ENCODE measurements around the gene MFAP4.

DNA sequence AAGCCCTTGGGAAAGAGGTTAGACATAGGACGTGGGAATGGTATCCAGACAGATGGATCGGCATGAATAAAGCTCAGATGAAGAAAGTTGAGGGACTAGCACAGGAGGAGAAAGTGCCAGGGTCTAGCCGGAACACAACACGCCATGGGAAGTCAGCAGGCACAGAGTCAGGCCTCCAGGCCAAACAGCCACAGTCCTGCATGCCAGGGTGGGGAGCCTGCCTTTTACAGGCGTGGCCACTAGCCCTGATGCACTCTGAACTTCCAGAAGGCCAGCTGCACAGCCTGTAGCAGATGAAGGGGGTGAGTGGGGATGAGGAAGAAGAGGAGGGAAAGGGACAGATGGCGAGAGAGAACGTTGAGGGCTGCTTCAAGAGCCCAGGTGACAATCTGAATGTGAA is 29.6 kb downstream of the MFAP4 start:
- TF ChIP-seq, protein P1, sequence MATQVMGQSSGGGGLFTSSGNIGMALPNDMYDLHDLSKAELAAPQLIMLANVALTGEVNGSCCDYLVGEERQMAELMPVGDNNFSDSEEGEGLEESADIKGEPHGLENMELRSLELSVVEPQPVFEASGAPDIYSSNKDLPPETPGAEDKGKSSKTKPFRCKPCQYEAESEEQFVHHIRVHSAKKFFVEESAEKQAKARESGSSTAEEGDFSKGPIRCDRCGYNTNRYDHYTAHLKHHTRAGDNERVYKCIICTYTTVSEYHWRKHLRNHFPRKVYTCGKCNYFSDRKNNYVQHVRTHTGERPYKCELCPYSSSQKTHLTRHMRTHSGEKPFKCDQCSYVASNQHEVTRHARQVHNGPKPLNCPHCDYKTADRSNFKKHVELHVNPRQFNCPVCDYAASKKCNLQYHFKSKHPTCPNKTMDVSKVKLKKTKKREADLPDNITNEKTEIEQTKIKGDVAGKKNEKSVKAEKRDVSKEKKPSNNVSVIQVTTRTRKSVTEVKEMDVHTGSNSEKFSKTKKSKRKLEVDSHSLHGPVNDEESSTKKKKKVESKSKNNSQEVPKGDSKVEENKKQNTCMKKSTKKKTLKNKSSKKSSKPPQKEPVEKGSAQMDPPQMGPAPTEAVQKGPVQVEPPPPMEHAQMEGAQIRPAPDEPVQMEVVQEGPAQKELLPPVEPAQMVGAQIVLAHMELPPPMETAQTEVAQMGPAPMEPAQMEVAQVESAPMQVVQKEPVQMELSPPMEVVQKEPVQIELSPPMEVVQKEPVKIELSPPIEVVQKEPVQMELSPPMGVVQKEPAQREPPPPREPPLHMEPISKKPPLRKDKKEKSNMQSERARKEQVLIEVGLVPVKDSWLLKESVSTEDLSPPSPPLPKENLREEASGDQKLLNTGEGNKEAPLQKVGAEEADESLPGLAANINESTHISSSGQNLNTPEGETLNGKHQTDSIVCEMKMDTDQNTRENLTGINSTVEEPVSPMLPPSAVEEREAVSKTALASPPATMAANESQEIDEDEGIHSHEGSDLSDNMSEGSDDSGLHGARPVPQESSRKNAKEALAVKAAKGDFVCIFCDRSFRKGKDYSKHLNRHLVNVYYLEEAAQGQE (IDR thresholded peaks at IDR 0.05; ENCODE audit: insufficient replicate concordance, low read depth), result no peak
- TF ChIP-seq, protein P2, sequence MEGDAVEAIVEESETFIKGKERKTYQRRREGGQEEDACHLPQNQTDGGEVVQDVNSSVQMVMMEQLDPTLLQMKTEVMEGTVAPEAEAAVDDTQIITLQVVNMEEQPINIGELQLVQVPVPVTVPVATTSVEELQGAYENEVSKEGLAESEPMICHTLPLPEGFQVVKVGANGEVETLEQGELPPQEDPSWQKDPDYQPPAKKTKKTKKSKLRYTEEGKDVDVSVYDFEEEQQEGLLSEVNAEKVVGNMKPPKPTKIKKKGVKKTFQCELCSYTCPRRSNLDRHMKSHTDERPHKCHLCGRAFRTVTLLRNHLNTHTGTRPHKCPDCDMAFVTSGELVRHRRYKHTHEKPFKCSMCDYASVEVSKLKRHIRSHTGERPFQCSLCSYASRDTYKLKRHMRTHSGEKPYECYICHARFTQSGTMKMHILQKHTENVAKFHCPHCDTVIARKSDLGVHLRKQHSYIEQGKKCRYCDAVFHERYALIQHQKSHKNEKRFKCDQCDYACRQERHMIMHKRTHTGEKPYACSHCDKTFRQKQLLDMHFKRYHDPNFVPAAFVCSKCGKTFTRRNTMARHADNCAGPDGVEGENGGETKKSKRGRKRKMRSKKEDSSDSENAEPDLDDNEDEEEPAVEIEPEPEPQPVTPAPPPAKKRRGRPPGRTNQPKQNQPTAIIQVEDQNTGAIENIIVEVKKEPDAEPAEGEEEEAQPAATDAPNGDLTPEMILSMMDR (IDR thresholded peaks at IDR 0.05; ENCODE audit: insufficient read depth, low read length), result no peak
